Measurements from ENCODE around the gene TACC2. TPM values are rescaled to one million over a fixed set of nuclear protein-coding genes. Genes with fewer than 3 reads are reported as not detected.

Gene TACC2
- total RNA-seq, 1 experiment from 2014 or later = 89.0 TPM

DNA sequence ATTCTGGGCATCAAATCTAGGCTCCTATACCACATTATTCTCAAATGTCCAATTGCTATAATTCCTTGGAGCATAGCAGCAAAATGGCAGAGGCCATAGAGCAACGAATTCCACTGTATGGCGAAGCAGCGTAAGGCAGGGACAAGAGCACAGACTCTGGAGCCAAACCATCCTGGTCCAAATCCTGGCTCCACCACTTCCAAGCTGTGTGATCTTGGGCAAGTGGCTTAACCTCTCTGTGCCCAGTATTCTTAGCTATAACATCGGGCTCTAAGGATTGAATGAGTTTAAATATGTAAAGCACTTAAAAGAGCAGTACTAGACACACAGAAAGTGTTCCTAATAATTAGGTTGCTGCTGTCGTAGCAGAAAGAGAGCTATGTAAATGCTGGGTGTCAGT, 56.2 kb downstream of the TACC2 start:
- Mint-ChIP-seq H3K9me3 (ENCODE audit: unreplicated experiment) (no peaks in the 10 kb centered on the region), H3K36me3 (ENCODE audit: insufficient read depth, unreplicated experiment) (no peaks in the 10 kb centered on the region), H3K4me3 (ENCODE audit: unreplicated experiment) (no peak overlapping the region), H3K4me1 (ENCODE audit: insufficient read depth, unreplicated experiment) (no peaks in the 10 kb centered on the region), H3K27me3 (ENCODE audit: insufficient read depth, unreplicated experiment) (no peaks in the 10 kb centered on the region), H3K27ac (ENCODE audit: low read depth, unreplicated experiment) (no peak overlapping the region)
- ChIA-PET CTCF (interaction anchor here (0.6 to 1.9 kb wide), 5 partner anchors 8 to 266 kb away, joined by 3 to 6 read pairs (median 4); no protein-coding TSS in a partner anchor), POLR2A (interaction anchor here (0.9 to 2.4 kb wide), 5 partner anchors 10 to 68 kb away, joined by 3 to 7 read pairs (median 3); no protein-coding TSS in a partner anchor)
- intact Hi-C loops (cut with micrococcal nuclease) = no loop called here
- TF ChIP-seq, protein P1, sequence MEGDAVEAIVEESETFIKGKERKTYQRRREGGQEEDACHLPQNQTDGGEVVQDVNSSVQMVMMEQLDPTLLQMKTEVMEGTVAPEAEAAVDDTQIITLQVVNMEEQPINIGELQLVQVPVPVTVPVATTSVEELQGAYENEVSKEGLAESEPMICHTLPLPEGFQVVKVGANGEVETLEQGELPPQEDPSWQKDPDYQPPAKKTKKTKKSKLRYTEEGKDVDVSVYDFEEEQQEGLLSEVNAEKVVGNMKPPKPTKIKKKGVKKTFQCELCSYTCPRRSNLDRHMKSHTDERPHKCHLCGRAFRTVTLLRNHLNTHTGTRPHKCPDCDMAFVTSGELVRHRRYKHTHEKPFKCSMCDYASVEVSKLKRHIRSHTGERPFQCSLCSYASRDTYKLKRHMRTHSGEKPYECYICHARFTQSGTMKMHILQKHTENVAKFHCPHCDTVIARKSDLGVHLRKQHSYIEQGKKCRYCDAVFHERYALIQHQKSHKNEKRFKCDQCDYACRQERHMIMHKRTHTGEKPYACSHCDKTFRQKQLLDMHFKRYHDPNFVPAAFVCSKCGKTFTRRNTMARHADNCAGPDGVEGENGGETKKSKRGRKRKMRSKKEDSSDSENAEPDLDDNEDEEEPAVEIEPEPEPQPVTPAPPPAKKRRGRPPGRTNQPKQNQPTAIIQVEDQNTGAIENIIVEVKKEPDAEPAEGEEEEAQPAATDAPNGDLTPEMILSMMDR (IDR thresholded peaks at IDR 0.05; ENCODE audit: unreplicated experiment) = no peak
- DNase-seq (ENCODE audit: unreplicated experiment) = no peak
- BruUV-seq (replicated peaks) = no TSS peak

DNA sequence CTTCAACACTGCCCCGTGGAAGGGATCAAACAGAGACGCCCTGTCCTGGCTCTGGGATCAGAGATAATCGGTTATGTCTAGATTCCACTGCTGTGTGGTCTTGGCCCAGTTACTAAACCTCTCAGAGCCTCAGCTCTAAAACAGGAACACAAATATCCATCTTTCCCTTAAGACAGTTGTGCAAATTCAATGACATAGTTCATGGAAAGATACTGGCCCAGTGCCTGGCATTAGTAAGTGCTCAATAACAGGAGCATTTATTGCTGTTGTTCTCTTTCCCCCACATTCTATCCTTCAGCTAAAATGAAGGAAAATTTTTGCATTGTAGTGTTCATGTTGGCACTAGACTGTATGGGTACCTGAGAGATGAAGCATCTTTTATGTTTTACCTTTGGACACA, 58.6 kb downstream of the TACC2 start:
- DNase-seq (ENCODE audit: unreplicated experiment) = no peak
- Mint-ChIP-seq H3K4me1 (ENCODE audit: insufficient read depth, unreplicated experiment) (peaks cover 9% of the 10 kb centered on the region), H3K4me3 (ENCODE audit: unreplicated experiment) (no peak overlapping the region), H3K27me3 (ENCODE audit: insufficient read depth, unreplicated experiment) (no peaks in the 10 kb centered on the region), H3K27ac (ENCODE audit: low read depth, unreplicated experiment) (no peak overlapping the region), H3K36me3 (ENCODE audit: insufficient read depth, unreplicated experiment) (no peaks in the 10 kb centered on the region), H3K9me3 (ENCODE audit: unreplicated experiment) (no peaks in the 10 kb centered on the region)
- intact Hi-C loops (cut with micrococcal nuclease) = no loop called here
- TF ChIP-seq, protein P1 (IDR thresholded peaks at IDR 0.05; ENCODE audit: unreplicated experiment) = no peak
- ChIA-PET CTCF (interaction anchor here (0.6 to 0.8 kb wide), 2 partner anchors 27 to 56 kb away, joined by 3 read pairs; no protein-coding TSS in a partner anchor), POLR2A (no interaction called here)
- BruUV-seq (replicated peaks) = no TSS peak

DNA sequence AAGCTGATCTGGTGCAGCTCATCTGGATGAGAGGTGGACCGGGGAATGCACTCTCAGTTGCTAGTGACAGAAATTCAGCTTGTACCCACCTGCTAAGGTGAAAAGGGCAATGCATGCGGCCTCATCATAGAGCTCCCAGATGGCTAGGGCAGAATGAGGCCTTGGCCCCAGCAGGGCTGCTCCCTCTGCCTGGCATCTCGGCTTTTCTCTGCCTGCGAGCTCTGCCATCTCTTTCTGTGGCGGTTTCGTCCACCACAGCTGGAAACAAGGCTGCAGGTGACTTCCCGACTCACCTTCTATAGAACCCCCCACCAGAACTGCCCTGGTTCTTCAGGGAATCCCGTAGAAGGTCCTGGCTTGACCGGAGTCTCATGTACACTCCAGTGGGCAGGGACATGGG, 60.1 kb downstream of the TACC2 start:
- no peak for DNase-seq (ENCODE audit: unreplicated experiment)
- Mint-ChIP-seq H3K36me3 (ENCODE audit: insufficient read depth, unreplicated experiment) (no peaks in the 10 kb centered on the region), H3K9me3 (ENCODE audit: unreplicated experiment) (no peaks in the 10 kb centered on the region), H3K27ac (ENCODE audit: low read depth, unreplicated experiment) (no peak overlapping the region), H3K4me1 (ENCODE audit: insufficient read depth, unreplicated experiment) (peaks cover 16% of the 10 kb centered on the region), H3K4me3 (ENCODE audit: unreplicated experiment) (no peak overlapping the region), H3K27me3 (ENCODE audit: insufficient read depth, unreplicated experiment) (no peaks in the 10 kb centered on the region)
- intact Hi-C loops (cut with micrococcal nuclease) = no loop called here
- POLR2A ChIA-PET = no interaction called here
- TF ChIP-seq, protein P1 (IDR thresholded peaks at IDR 0.05; ENCODE audit: unreplicated experiment) = no peak
- CTCF ChIA-PET = interaction anchor here (0.7 to 1.8 kb wide), 4 partner anchors 9 to 75 kb away, joined by 3 to 5 read pairs (median 3); partner anchors contain the start of gene NSMCE4A
- BruUV-seq (replicated peaks) = no TSS peak

DNA sequence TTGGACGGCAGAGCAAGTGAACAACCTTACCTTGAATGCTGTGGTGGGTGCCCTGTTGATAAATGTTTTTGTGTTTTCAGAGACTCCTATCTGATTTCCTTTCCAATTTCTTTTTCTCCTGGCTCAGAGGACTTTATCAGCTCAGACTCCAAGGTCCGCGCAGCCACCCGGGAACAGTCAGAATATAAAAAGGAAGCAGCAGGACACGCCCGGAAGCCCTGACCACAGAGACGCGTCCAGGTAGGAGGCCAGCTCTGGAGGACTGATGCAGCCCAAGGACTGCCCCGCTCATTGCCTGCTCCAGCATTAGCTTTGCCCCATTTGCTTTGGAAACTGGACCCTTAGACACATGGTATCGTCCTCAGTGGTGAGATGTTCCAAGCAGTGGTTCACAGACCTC, 61.3 kb downstream of the TACC2 start:
- H3K9me3 Mint-ChIP-seq (ENCODE audit: unreplicated experiment) = no peaks in the 10 kb centered on the region
- H3K27ac Mint-ChIP-seq (ENCODE audit: low read depth, unreplicated experiment) = no peak overlapping the region
- DNase-seq (ENCODE audit: unreplicated experiment) = no peak
- no peaks in the 10 kb centered on the region for H3K27me3 Mint-ChIP-seq (ENCODE audit: insufficient read depth, unreplicated experiment)
- TF ChIP-seq, protein P1 (IDR thresholded peaks at IDR 0.05; ENCODE audit: unreplicated experiment) = no peak
- peaks cover 20% of the 10 kb centered on the region for H3K4me1 Mint-ChIP-seq (ENCODE audit: insufficient read depth, unreplicated experiment)
- BruUV-seq (replicated peaks) = no TSS peak
- CTCF ChIA-PET = interaction anchor here (0.7 to 3.0 kb wide), 7 partner anchors 13 to 163 kb away, joined by 3 to 22 read pairs (median 4); partner anchors contain the start of gene NSMCE4A
- no peaks in the 10 kb centered on the region for H3K36me3 Mint-ChIP-seq (ENCODE audit: insufficient read depth, unreplicated experiment)
- POLR2A ChIA-PET = interaction anchor here (0.9 kb wide), 1 partner anchor 123 kb away, joined by 4 read pairs; the partner anchor contains the start of gene ATE1
- no peak overlapping the region for H3K4me3 Mint-ChIP-seq (ENCODE audit: unreplicated experiment)
- intact Hi-C loops (cut with micrococcal nuclease) = loop anchor here (2.0 to 10.0 kb wide), 3 partner anchors 77 to 214 kb away; no protein-coding TSS in a partner anchor

All from MCF 10A (cell line).